ENCODE data around the gene ADARB2. TPM values are rescaled to one million over a fixed set of nuclear protein-coding genes. Genes with fewer than 3 reads are reported as not detected.
"Not testable (repeated sequence)": the region's sequence is repeated elsewhere in the genome, so short reads cannot be mapped to it uniquely, and the experiment has no call there.

Gene ADARB2
- total RNA-seq, 1 experiment from 2014 or later, result not detected

DNA sequence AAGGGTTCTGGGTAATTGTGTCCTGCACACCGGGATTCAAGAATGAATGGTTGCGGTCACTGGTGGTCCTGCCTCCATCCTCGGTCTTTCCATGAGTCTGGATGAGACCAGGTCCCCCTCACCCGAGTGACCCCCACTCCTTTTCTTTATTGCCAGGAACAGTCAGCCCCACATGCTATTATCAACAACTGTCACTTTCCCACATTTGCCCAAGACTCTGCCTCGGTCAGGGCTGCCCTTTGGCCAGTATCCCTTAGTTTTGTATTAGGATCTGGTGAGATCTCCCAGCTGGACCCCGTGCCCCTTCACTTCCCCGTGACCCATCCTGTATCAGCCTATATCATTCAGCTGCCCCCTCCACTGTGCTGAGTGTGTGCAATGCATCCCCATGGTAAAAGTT, 288.3 kb downstream of the ADARB2 start:
- no peak for DNase-seq (ENCODE audit: low read depth)

DNA sequence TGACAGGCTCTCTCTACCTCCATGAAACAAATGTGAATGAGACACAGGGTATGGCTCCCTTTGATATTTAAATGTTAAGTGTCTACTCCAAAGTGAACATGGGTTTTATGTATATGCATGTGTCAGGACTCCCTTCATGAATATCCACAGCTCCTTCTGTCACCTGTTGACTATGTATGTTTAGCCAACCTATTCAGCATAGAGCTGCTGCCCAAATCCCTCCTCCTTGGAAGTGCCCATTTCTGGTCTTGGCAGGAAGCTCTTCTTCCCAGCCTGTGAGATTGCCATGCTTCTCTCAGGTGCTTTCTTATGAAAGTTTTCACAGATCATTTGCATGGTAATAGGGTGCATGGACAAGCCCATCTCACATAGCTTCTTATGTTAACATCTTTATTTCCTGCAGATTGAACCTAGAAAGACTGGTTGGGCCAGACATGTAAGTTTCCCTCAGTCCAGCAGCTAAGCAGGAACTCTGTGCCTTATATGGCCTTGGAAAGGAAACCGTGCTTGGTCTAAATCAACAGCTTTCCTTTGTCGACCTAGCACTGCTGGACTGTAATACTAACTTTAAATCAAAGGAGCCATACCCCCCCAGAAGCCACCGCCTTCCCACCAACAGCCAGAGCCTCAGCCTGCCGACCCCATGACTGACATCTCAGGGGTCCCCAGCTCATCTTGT, 288.9 kb downstream of the ADARB2 start:
- no peak for DNase-seq (ENCODE audit: low read depth)

- no peak for DNase-seq (ENCODE audit: low read depth)
Measured at GRCh38 chr10:1444826-1445225, 292.5 kb downstream of the ADARB2 start.

DNA sequence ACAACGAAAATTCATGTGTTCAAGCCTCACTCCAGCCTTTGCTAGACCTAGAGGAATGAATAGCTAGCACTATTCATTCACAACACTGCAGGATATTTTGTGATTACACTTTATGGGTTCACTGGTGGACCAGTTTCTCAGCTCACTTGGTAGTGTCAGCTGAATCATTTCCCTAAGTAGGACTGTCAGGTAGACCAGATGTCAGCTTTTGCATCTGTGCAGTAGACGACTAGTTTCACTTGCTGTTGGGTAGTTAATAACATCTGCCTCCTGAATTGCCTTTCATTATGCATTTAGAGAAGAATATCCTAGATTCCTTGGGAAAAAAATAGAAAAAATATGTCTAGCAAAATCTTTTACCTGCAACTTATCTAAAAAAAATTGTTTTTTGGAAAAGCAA, 296.4 kb downstream of the ADARB2 start:
- DNase-seq (ENCODE audit: low read depth), result no peak

DNA sequence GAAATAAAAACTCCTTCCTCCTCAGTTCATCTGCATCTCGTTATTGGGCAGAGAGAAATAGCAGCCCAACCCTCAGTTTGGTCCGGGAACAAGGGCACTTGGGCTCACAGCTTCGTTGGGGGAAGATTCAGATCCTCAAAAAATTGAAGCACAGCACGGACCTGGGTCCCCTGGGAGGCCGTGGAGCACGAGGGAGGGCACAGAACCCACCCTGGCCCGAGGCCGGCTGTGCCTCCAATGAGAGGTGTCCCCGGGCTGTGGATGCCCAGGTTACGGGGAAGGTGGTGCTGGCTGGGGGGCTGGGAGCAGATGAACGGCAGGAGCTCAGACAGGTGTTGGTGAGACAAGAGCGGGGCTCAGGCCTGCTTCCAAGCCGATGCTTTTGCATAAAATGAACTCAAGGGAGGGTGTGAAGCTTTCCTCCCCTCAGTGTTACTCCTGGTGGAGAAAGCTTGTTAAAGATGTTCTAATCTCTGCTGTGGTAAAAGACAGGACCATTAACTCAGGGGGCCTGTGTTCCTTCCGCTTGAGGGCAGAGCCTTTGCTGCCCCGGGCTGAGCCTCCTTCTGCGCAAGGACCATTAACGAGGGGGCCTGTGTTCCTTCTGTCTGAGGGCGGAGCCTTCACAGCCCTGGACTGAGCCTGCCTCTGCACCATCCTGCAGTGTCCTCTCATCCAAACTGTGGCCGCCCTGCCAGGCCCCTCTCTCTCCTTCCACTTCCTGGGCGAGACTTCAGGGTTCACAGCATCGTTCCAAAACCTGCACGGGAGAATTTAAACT, 302.2 kb downstream of the ADARB2 start:
- DNase-seq (ENCODE audit: low read depth), result no peak

DNA sequence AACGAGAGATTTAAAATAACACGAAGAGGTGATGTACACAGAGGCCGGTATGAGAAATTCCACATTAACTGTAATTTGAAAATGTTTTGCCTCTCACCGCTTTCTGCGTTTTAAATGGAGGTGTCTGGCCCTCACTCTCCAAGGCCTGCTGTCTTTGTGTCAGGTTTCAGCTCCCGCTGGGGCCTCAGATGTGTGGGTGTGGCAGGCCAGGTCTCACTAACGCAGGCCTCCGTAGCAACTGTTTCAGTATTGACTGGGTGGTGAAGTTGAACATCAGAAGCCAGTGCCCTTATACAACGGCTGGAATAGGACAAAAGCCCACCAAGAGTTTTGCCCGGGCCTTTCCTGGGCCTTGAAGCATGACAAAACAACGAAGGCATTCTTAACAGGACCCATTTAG, 303.1 kb downstream of the ADARB2 start:
- no peak for DNase-seq (ENCODE audit: low read depth)

- no peak for DNase-seq (ENCODE audit: low read depth)
Measured at GRCh38 chr10:1432161-1432560, 305.2 kb downstream of the ADARB2 start.

- DNase-seq (ENCODE audit: low read depth), result no peak
Measured at GRCh38 chr10:1431229-1431628, 306.1 kb downstream of the ADARB2 start.

GRCh38 chr10:1427521-1428186, 309.7 kb downstream of the ADARB2 start:
- DNase-seq (ENCODE audit: low read depth), result not testable (repeated sequence)

DNA sequence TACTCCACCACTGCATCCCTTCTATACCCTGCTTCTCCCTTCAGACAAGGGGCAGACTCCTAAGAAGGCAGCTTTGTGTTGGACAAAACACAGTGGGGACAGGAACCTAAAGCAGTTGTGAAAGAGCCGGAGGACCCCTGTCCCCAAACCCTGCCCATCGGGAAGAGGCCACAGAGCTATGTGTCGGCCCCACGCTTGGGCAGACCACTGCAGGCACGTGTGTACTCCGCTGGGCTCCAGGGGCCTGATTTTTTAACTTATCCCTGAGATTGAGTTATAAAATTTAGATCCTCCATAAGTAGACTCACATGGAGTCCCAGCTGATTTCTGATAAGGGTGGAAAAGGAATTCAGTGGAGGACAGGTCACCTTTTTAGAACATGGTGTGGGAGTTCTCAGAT, 310.5 kb downstream of the ADARB2 start:
- no peak for DNase-seq (ENCODE audit: low read depth)

- DNase-seq (ENCODE audit: low read depth), result no peak
Measured at GRCh38 chr10:1425879-1426278, 311.4 kb downstream of the ADARB2 start.

DNA sequence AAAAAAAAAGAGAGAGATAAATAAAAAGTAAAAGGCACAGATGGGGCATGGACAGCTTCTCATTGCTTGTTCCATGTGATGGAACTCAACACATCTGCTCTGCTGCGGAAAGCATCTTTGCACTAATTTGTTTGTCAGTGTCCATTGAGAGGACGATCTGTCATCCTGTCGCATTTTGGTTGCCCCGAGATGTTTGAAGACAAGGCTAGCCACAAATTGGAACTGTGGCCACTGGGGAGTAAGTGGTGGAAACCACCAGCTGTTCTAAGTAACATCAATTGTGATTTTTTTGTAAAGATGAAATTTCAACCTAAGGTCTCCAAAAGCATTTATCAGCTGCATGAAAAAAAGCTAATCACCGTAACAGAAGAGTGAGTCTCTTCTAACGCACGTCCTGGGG, 312.7 kb downstream of the ADARB2 start:
- DNase-seq (ENCODE audit: low read depth), result no peak

DNA sequence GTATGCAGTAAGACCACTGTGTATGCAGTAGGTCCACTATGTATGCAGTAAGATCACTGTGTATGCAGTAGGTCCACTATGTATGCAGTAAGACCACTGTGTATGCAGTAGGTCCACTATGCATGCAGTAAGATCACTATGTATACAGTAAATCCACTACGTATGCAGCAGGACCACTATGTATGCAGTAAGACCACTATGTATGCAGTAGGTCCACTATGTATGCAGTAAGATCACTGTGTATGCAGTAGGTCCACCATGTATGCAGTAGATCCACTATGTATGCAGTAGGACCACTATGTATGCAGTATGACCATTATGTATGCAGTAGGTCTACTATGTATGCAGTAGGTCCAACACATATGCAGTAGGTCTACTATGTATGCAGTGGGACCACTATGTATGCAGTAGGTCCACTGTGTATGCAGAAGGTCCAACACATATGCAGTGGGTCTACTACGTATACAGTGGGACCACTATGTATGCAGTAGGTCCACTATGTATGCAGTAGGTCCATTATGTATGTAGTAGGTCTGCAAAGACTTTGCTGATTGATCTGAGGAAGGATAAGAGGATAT, 313.6 kb downstream of the ADARB2 start:
- no peak for DNase-seq (ENCODE audit: low read depth)

- no peak for DNase-seq (ENCODE audit: low read depth)
Measured at GRCh38 chr10:1422275-1422674, 315.1 kb downstream of the ADARB2 start.

GRCh38 chr10:1420661-1421362, 316.5 kb downstream of the ADARB2 start:
- DNase-seq (ENCODE audit: low read depth), result peak; percentile 74

GRCh38 chr10:1419796-1420610, 317.3 kb downstream of the ADARB2 start:
- DNase-seq (ENCODE audit: low read depth), result no peak

DNA sequence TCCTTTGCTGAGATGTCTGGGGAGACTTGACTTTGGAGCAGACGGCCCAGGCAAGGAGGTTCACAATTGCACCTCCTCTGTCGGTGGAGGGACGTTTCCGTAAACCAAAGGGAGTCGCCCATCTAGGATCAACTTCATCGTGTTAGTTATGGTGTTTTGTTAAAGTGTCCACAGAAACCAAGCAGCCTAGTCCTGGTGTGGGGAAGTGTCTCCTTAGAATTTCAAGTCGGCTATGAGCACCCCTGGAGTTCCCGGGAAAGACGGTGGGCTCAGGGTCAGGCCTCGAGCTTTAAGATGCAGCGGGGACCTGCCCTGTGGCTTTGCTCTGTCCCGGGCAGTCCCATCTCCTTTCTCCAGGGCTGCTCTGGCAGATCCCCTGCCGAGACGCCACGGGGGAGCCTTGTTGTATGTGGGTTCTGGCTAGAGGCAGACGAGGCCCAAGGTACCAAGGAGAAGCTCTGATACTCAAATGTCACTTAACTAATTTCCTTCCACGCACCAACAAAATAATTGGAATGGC, 319.2 kb downstream of the ADARB2 start:
- DNase-seq (ENCODE audit: low read depth), result no peak

GRCh38 chr10:1417574-1417973, 319.8 kb downstream of the ADARB2 start:
- no peak for DNase-seq (ENCODE audit: low read depth)

GRCh38 chr10:1416456-1417037, 320.8 kb downstream of the ADARB2 start:
- DNase-seq (ENCODE audit: low read depth), result no peak

DNA sequence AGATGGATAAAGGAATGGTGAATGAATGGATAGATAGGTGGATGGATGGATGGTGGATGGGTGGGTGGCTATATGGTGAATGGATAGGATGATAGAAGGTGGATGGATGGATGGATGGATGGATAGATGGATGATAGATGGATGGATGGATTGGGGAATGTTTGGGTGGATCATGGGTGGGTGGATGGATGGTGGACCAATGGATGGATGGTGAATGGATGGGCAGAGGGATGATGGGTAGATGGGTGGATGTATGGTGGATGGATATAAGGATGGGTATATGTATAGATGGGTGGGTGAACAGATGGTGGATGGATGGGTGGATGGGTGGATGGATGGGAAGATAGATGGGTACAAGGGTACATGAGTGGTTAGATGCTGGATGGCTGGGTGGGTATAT, 322.4 kb downstream of the ADARB2 start:
- no peak for DNase-seq (ENCODE audit: low read depth)
